ENCODE measurements around the gene COX18.

COX18 gene

GRCh38 chr4:73053076-73053475 lies 16.4 kb downstream of the COX18 start:
- H3K36me3 ChIP-seq (ENCODE audit: low read length) = 0 out of 2 replicates have a peak, but pooled peaks cover 3% of the 10 kb centered on the region
- H3K79me2 ChIP-seq (ENCODE audit: insufficient read depth, low read length) = no peaks in the 10 kb centered on the region
- H4K20me1 ChIP-seq (ENCODE audit: low read depth, low read length) = no peaks in the 10 kb centered on the region
- TF ChIP-seq CTCF (IDR thresholded peaks at IDR 0.05; ENCODE audit: insufficient read depth, low read length, poor library complexity, severe bottlenecking) (no peak), EZH2phosphoT487 (conservative IDR thresholded peaks at IDR 0.05; ENCODE audit: low read length) (no peak)
- no peaks in the 10 kb centered on the region for H3K9me2 ChIP-seq (replicated peaks; ENCODE audit: insufficient read depth, low read length)
- no peaks in the 10 kb centered on the region for H3K9me3 ChIP-seq (ENCODE audit: insufficient read depth, low read length)
- no peak overlapping the region for H3K4me3 ChIP-seq (ENCODE audit: insufficient read depth, low read length, poor library complexity, severe bottlenecking)
- no peak overlapping the region for H2AFZ ChIP-seq (ENCODE audit: low read depth, low read length, severe bottlenecking)
- H3K9ac ChIP-seq (ENCODE audit: low read length) = no peak overlapping the region
- H3F3A ChIP-seq (ENCODE audit: insufficient read depth) = no peaks in the 10 kb centered on the region
- no peaks in the 10 kb centered on the region for H3K27me3 ChIP-seq (ENCODE audit: low read length)
- H3K27ac ChIP-seq (ENCODE audit: low read depth, low read length) = no peak overlapping the region
- H3K4me2 ChIP-seq (ENCODE audit: low read depth, low read length, poor library complexity, severe bottlenecking) = no peak overlapping the region

- no peak overlapping the region for H2AFZ ChIP-seq (ENCODE audit: low read depth, low read length, severe bottlenecking)
- no peaks in the 10 kb centered on the region for H3K9me3 ChIP-seq (ENCODE audit: insufficient read depth, low read length)
- H3K27ac ChIP-seq (ENCODE audit: low read depth, low read length) = no peak overlapping the region
- H3K4me3 ChIP-seq (ENCODE audit: insufficient read depth, low read length, poor library complexity, severe bottlenecking) = no peak overlapping the region
- H3F3A ChIP-seq (ENCODE audit: insufficient read depth) = no peaks in the 10 kb centered on the region
- TF ChIP-seq EZH2phosphoT487 (conservative IDR thresholded peaks at IDR 0.05; ENCODE audit: low read length) = no peak
- TF ChIP-seq CTCF (IDR thresholded peaks at IDR 0.05; ENCODE audit: insufficient read depth, low read length, poor library complexity, severe bottlenecking) = no peak
- no peaks in the 10 kb centered on the region for H3K9me2 ChIP-seq (replicated peaks; ENCODE audit: insufficient read depth, low read length)
- H3K36me3 ChIP-seq (ENCODE audit: low read length) = no peaks in the 10 kb centered on the region
- no peaks in the 10 kb centered on the region for H4K20me1 ChIP-seq (ENCODE audit: low read depth, low read length)
- no peak overlapping the region for H3K9ac ChIP-seq (ENCODE audit: low read length)
- no peaks in the 10 kb centered on the region for H3K79me2 ChIP-seq (ENCODE audit: insufficient read depth, low read length)
- no peak overlapping the region for H3K4me2 ChIP-seq (ENCODE audit: low read depth, low read length, poor library complexity, severe bottlenecking)
- no peaks in the 10 kb centered on the region for H3K27me3 ChIP-seq (ENCODE audit: low read length)
These were observed 17.9 kb downstream of the COX18 start for GRCh38 chr4:73051625-73052024.

- H4K20me1 ChIP-seq (ENCODE audit: low read depth, low read length) = no peaks in the 10 kb centered on the region
- H3K9me3 ChIP-seq (ENCODE audit: insufficient read depth, low read length) = no peaks in the 10 kb centered on the region
- H3K9ac ChIP-seq (ENCODE audit: low read length) = no peak overlapping the region
- H3K36me3 ChIP-seq (ENCODE audit: low read length) = no peaks in the 10 kb centered on the region
- H3K27me3 ChIP-seq (ENCODE audit: low read length) = no peaks in the 10 kb centered on the region
- H2AFZ ChIP-seq (ENCODE audit: low read depth, low read length, severe bottlenecking) = no peak overlapping the region
- H3F3A ChIP-seq (ENCODE audit: insufficient read depth) = no peaks in the 10 kb centered on the region
- TF ChIP-seq CTCF (IDR thresholded peaks at IDR 0.05; ENCODE audit: insufficient read depth, low read length, poor library complexity, severe bottlenecking) (no peak), EZH2phosphoT487 (conservative IDR thresholded peaks at IDR 0.05; ENCODE audit: low read length) (no peak)
- no peak overlapping the region for H3K4me2 ChIP-seq (ENCODE audit: low read depth, low read length, poor library complexity, severe bottlenecking)
- H3K9me2 ChIP-seq (replicated peaks; ENCODE audit: insufficient read depth, low read length) = no peaks in the 10 kb centered on the region
- H3K27ac ChIP-seq (ENCODE audit: low read depth, low read length) = no peak overlapping the region
- no peaks in the 10 kb centered on the region for H3K79me2 ChIP-seq (ENCODE audit: insufficient read depth, low read length)
- no peak overlapping the region for H3K4me3 ChIP-seq (ENCODE audit: insufficient read depth, low read length, poor library complexity, severe bottlenecking)
These were observed 23.6 kb downstream of the COX18 start for GRCh38 chr4:73045879-73046278.
